Measurements from ENCODE around the gene GOLGA6A.

The GOLGA6A gene

DNA sequence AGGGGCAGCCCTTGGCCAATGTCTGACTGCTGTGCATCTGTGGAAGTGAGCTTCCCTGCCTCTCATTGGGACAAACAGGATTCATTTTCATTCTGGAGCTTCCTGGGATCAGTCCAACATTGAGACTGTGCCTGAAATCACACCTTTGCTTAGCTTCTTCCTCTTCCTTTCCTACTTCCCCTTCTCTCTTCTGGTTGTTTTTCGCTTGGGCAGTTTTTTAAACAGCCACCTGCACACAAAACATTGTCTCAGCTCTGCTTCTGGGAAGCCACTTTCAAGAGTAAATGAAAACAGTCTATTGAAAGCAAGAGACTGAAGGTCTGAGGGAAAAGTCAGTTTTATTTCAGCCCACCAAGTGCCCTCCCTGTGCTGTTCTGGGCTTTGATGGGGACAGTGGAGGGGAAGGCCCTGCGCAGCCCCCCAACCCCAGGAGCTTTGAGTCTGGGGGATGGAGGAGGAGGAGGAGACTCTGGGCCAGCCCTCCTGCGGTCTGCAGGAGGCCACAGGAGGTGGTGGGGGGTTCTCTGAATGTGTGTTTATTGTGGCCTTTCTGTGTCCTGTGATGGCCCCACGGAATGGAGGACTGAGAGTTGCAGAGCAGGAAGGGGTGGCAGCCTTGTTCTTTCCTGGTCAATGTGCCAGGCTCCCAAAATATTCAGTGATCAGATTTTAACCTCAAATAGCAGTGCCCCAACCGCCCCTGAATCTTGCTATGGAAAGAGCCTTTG, 40.2 kb upstream of the GOLGA6A start:
- Histone ChIP-seq H3K9me3 (ENCODE audit: insufficient read depth, low read depth, low read length) (no peaks in the 10 kb centered on the region), H4K20me1 (ENCODE audit: insufficient read depth, low read length, poor library complexity, severe bottlenecking) (no peaks in the 10 kb centered on the region), H3K27me3 (ENCODE audit: insufficient read depth, low read length, poor library complexity, severe bottlenecking) (no peaks in the 10 kb centered on the region), H3F3A (ENCODE audit: low read depth) (no peaks in the 10 kb centered on the region), H3K36me3 (ENCODE audit: insufficient read depth, low read length) (no peaks in the 10 kb centered on the region), H3K4me2 (ENCODE audit: low read depth, low read length, poor library complexity, severe bottlenecking) (peak overlapping the region; percentile 73), H2AFZ (ENCODE audit: low read length) (peak overlapping the region; percentile 76), H3K4me3 (ENCODE audit: low read length, poor library complexity, severe bottlenecking) (peak overlapping the region; percentile 45), H3K9me2 (replicated peaks; ENCODE audit: low read depth, low read length) (no peaks in the 10 kb centered on the region), H3K9ac (ENCODE audit: low read depth, low read length, poor library complexity, severe bottlenecking) (peak overlapping the region; percentile 62), H3K79me2 (ENCODE audit: insufficient read depth, low read length) (no peaks in the 10 kb centered on the region), H3K4me1 (ENCODE audit: insufficient read depth, low read length, poor library complexity, severe bottlenecking) (peaks cover 24% of the 10 kb centered on the region)
- TF ChIP-seq EZH2phosphoT487 (IDR thresholded peaks at IDR 0.05; ENCODE audit: borderline replicate concordance), result no peak
- TF ChIP-seq, protein P1, sequence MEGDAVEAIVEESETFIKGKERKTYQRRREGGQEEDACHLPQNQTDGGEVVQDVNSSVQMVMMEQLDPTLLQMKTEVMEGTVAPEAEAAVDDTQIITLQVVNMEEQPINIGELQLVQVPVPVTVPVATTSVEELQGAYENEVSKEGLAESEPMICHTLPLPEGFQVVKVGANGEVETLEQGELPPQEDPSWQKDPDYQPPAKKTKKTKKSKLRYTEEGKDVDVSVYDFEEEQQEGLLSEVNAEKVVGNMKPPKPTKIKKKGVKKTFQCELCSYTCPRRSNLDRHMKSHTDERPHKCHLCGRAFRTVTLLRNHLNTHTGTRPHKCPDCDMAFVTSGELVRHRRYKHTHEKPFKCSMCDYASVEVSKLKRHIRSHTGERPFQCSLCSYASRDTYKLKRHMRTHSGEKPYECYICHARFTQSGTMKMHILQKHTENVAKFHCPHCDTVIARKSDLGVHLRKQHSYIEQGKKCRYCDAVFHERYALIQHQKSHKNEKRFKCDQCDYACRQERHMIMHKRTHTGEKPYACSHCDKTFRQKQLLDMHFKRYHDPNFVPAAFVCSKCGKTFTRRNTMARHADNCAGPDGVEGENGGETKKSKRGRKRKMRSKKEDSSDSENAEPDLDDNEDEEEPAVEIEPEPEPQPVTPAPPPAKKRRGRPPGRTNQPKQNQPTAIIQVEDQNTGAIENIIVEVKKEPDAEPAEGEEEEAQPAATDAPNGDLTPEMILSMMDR (conservative IDR thresholded peaks at IDR 0.05; ENCODE audit: low read length), result no peak

DNA sequence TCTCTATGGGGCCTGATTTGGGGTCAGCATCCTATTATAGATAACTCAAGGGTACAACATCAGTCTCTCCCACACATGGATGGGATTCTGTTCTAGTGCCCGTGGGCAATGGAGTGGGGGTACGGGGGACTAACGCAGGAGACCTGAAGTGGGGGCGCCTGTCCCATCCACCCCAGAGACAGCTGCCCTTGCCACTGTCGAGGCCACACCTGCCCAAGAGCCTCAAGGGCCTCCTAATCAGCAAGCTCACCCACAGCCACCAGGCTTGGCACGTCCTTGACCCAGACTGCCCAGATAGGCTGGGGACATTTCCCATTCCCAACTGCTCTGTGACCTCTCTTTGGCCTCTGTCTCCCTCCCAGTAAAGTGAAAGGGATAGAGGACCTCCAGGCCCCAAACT, 39.5 kb upstream of the GOLGA6A start:
- Histone ChIP-seq H3K27me3 (ENCODE audit: insufficient read depth, low read length, poor library complexity, severe bottlenecking) (no peaks in the 10 kb centered on the region), H3K9me2 (replicated peaks; ENCODE audit: low read depth, low read length) (no peaks in the 10 kb centered on the region), H3K4me2 (ENCODE audit: low read depth, low read length, poor library complexity, severe bottlenecking) (peak overlapping the region; percentile 73), H3K9me3 (ENCODE audit: insufficient read depth, low read depth, low read length) (no peaks in the 10 kb centered on the region), H2AFZ (ENCODE audit: low read length) (0 out of 2 replicates have a peak overlapping the region, but pooled peaks have one; percentile 76), H4K20me1 (ENCODE audit: insufficient read depth, low read length, poor library complexity, severe bottlenecking) (no peaks in the 10 kb centered on the region), H3K4me1 (ENCODE audit: insufficient read depth, low read length, poor library complexity, severe bottlenecking) (peaks cover 24% of the 10 kb centered on the region), H3K4me3 (ENCODE audit: low read length, poor library complexity, severe bottlenecking) (no peak overlapping the region), H3K36me3 (ENCODE audit: insufficient read depth, low read length) (no peaks in the 10 kb centered on the region), H3F3A (ENCODE audit: low read depth) (no peaks in the 10 kb centered on the region), H3K79me2 (ENCODE audit: insufficient read depth, low read length) (no peaks in the 10 kb centered on the region), H3K9ac (ENCODE audit: low read depth, low read length, poor library complexity, severe bottlenecking) (peak overlapping the region; percentile 62)
- TF ChIP-seq, protein P1 (conservative IDR thresholded peaks at IDR 0.05; ENCODE audit: low read length), result no peak
- no peak for TF ChIP-seq EZH2phosphoT487 (IDR thresholded peaks at IDR 0.05; ENCODE audit: borderline replicate concordance)

DNA sequence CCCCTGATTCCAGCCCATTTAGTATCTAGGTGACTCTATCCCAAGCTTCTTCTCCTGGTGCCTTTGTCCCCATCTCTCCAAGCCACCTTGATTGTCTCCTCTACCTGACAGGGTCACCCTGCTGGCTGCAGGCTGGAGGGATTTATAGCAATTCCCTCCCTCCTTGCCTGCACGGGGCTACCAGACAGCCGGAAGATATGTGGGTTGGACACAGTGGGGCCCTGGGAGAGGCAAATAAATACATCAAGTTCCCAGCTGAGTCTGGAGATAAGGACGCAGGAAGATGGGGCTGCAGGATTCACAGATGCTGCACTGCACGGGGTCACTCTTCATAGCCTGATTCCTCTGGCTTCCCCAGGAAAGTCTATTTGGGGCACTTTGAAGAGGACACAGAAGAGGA, 38.7 kb upstream of the GOLGA6A start:
- Histone ChIP-seq H4K20me1 (ENCODE audit: insufficient read depth, low read length, poor library complexity, severe bottlenecking) (no peaks in the 10 kb centered on the region), H3K4me2 (ENCODE audit: low read depth, low read length, poor library complexity, severe bottlenecking) (no peak overlapping the region), H3F3A (ENCODE audit: low read depth) (no peaks in the 10 kb centered on the region), H3K9me2 (replicated peaks; ENCODE audit: low read depth, low read length) (no peaks in the 10 kb centered on the region), H3K4me3 (ENCODE audit: low read length, poor library complexity, severe bottlenecking) (no peak overlapping the region), H3K27me3 (ENCODE audit: insufficient read depth, low read length, poor library complexity, severe bottlenecking) (no peaks in the 10 kb centered on the region), H2AFZ (ENCODE audit: low read length) (peak overlapping the region; percentile 79), H3K36me3 (ENCODE audit: insufficient read depth, low read length) (no peaks in the 10 kb centered on the region), H3K4me1 (ENCODE audit: insufficient read depth, low read length, poor library complexity, severe bottlenecking) (peaks cover 24% of the 10 kb centered on the region), H3K79me2 (ENCODE audit: insufficient read depth, low read length) (no peaks in the 10 kb centered on the region), H3K9me3 (ENCODE audit: insufficient read depth, low read depth, low read length) (no peaks in the 10 kb centered on the region), H3K9ac (ENCODE audit: low read depth, low read length, poor library complexity, severe bottlenecking) (no peak overlapping the region)
- TF ChIP-seq, protein P1 (conservative IDR thresholded peaks at IDR 0.05; ENCODE audit: low read length), result no peak
- TF ChIP-seq EZH2phosphoT487 (IDR thresholded peaks at IDR 0.05; ENCODE audit: borderline replicate concordance), result no peak

Measured in Loucy (cell line).